WTC11 (cell line): ENCODE data around the gene SDHC. TPM values are rescaled to one million over a fixed set of nuclear protein-coding genes. Genes with fewer than 3 reads are reported as not detected.

Experiments
- ARID4B ChIP-seq: sonication (generic); formaldehyde crosslinking; IDR thresholded peaks from 2 replicates; pipeline ENCODE4 v1.8.0; 2023; ENCODE audit warnings: missing genetic modification reagents, mild to moderate bottlenecking, borderline replicate concordance
- ATF6 ChIP-seq: sonication (generic); formaldehyde crosslinking; IDR thresholded peaks from 2 replicates; pipeline ENCODE4 v1.8.1; 2023; ENCODE audit warnings: mild to moderate bottlenecking, missing genetic modification reagents
- CREB1 ChIP-seq: sonication (generic); formaldehyde crosslinking; IDR thresholded peaks from 2 replicates; pipeline ENCODE4 v1.8.0; 2023; ENCODE audit warnings: mild to moderate bottlenecking, missing genetic modification reagents
- CTCF ChIP-seq: fragments of 200-600 bp; IDR thresholded peaks from 2 replicates; pipeline ENCODE4 v1.8.0; 2022; ENCODE audit warnings: antibody characterized with exemption
- ELF4 ChIP-seq: sonication (generic); formaldehyde crosslinking; IDR thresholded peaks from 2 replicates; pipeline ENCODE4 v1.8.1; 2022; ENCODE audit warnings: low read depth, mild to moderate bottlenecking, moderate library complexity, missing genetic modification reagents
- ERG ChIP-seq: fragments of 250-450 bp; sonication (Bioruptor Pico); IDR thresholded peaks from 2 replicates; pipeline ENCODE4 v1.8.0; 2021; ENCODE audit warnings: mild to moderate bottlenecking
- ESRRA ChIP-seq: sonication (generic); formaldehyde crosslinking; IDR thresholded peaks from 2 replicates; pipeline ENCODE4 v1.8.1; 2022; ENCODE audit warnings: mild to moderate bottlenecking, missing genetic modification reagents, borderline replicate concordance
- FOXK1 ChIP-seq: sonication (generic); formaldehyde crosslinking; IDR thresholded peaks from 2 replicates; pipeline ENCODE4 v1.8.0; 2022; ENCODE audit warnings: mild to moderate bottlenecking, moderate library complexity, missing genetic modification reagents
- FOXP1 ChIP-seq: sonication (generic); formaldehyde crosslinking; IDR thresholded peaks from 2 replicates; pipeline ENCODE4 v1.8.0; 2022; ENCODE audit warnings: missing genetic modification reagents, mild to moderate bottlenecking, moderate library complexity, borderline replicate concordance
- GABPB1 ChIP-seq: sonication (generic); formaldehyde crosslinking; IDR thresholded peaks from 2 replicates; pipeline ENCODE4 v1.8.1; 2023; ENCODE audit warnings: mild to moderate bottlenecking, missing genetic modification reagents
- IRF1 ChIP-seq: sonication (generic); formaldehyde crosslinking; IDR thresholded peaks from 2 replicates; pipeline ENCODE4 v1.8.0; 2023; ENCODE audit warnings: missing genetic modification reagents
- IRF2 ChIP-seq: sonication (generic); formaldehyde crosslinking; IDR thresholded peaks from 2 replicates; pipeline ENCODE4 v1.8.0; 2022; ENCODE audit warnings: low read depth, missing genetic modification reagents, borderline replicate concordance
- JAZF1 ChIP-seq: fragments of 250-450 bp; sonication (Bioruptor Pico); IDR thresholded peaks from 2 replicates; pipeline ENCODE4 v1.9.0; 2021; ENCODE audit warnings: moderate library complexity, mild to moderate bottlenecking, inconsistent platforms
- KAT7 ChIP-seq: sonication (generic); formaldehyde crosslinking; IDR thresholded peaks from 2 replicates; pipeline ENCODE4 v1.8.1; 2023; ENCODE audit warnings: missing genetic modification reagents, mild to moderate bottlenecking, borderline replicate concordance
- MAX ChIP-seq: sonication (generic); formaldehyde crosslinking; IDR thresholded peaks from 2 replicates; pipeline ENCODE4 v1.8.0; 2022; ENCODE audit warnings: mild to moderate bottlenecking, missing genetic modification reagents
- MXD4 ChIP-seq: fragments of 250-450 bp; sonication (Bioruptor Pico); IDR thresholded peaks from 2 replicates; pipeline ENCODE4 v1.8.0; 2021; ENCODE audit warnings: mild to moderate bottlenecking, moderate library complexity, borderline replicate concordance
- NFATC4 ChIP-seq: fragments of 250-450 bp; sonication (Bioruptor Pico); IDR thresholded peaks from 2 replicates; pipeline ENCODE4 v1.9.0; 2021; ENCODE audit warnings: mild to moderate bottlenecking
- PRDM15 ChIP-seq: sonication (generic); formaldehyde crosslinking; IDR thresholded peaks from 2 replicates; pipeline ENCODE4 v1.8.0; 2022; ENCODE audit warnings: missing genetic modification reagents
- PREB ChIP-seq: sonication (generic); formaldehyde crosslinking; IDR thresholded peaks from 2 replicates; pipeline ENCODE4 v1.8.1; 2022; ENCODE audit warnings: mild to moderate bottlenecking, missing genetic modification reagents, moderate library complexity, borderline replicate concordance
- RORB ChIP-seq: fragments of 250-450 bp; sonication (Bioruptor Pico); IDR thresholded peaks from 2 replicates; pipeline ENCODE4 v1.9.0; 2021; ENCODE audit warnings: mild to moderate bottlenecking
- SP1 ChIP-seq: sonication (generic); formaldehyde crosslinking; conservative IDR thresholded peaks from 2 replicates; pipeline ENCODE4 v1.8.1; 2022; ENCODE audit warnings: missing genetic modification reagents
- TCF7 ChIP-seq: sonication (generic); formaldehyde crosslinking; IDR thresholded peaks from 2 replicates; pipeline ENCODE4 v1.8.0; 2022; ENCODE audit warnings: mild to moderate bottlenecking, low read depth, missing genetic modification reagents, moderate library complexity
- ZNF317 ChIP-seq: sonication (generic); formaldehyde crosslinking; IDR thresholded peaks from 2 replicates; pipeline ENCODE4 v1.8.1; 2023; ENCODE audit warnings: low read depth, mild to moderate bottlenecking, moderate library complexity, missing genetic modification reagents, borderline replicate concordance
- total RNA-seq: library from RNA; stranded (reverse); gene quantifications from 3 replicates; pipeline ENCODE4 v1.2.3, GENCODE V29; 2021

The SDHC gene
- total RNA-seq, 1 experiment from 2014 or later: 193 TPM

GRCh38 chr1:161314201-161314981 lies at the start of gene SDHC (continued):
- TF ChIP-seq JAZF1 (CRISPR knock-in tag) (no peak), ARID4B (CRISPR knock-in tag) (no peak), TCF7 (CRISPR knock-in tag) (no peak), PRDM15 (CRISPR knock-in tag) (no peak), FOXK1 (CRISPR knock-in tag) (0 out of 2 replicates have a peak, but pooled peaks have one; percentile 73), ERG (CRISPR knock-in tag) (no peak), MAX (CRISPR knock-in tag) (peak; percentile 59; the same call in 1 of the 2 replicates), ELF4 (CRISPR knock-in tag) (no peak), CREB1 (no peak), FOXP1 (CRISPR knock-in tag) (no peak; the same call in 1 of the 2 replicates), IRF2 (CRISPR knock-in tag) (no peak), IRF1 (CRISPR knock-in tag) (no peak), ATF6 (CRISPR knock-in tag) (no peak), MXD4 (CRISPR knock-in tag) (no peak), CTCF (no peak), ZNF317 (no peak), RORB (CRISPR knock-in tag) (no peak), NFATC4 (CRISPR knock-in tag) (no peak), KAT7 (CRISPR knock-in tag) (no peak), ESRRA (CRISPR knock-in tag) (no peak), GABPB1 (peak; percentile 55; the same call in 1 of the 2 replicates), PREB (no peak), SP1 (CRISPR knock-in tag) (peak; percentile 68; the same call in 1 of the 2 replicates)
